ENCODE data around the gene TKTL1.
"Not testable (repeated sequence)": the region's sequence is repeated elsewhere in the genome, so short reads cannot be mapped to it uniquely, and the experiment has no call there.

GRCh38 chrX:154286406-154286805 lies 9.2 kb upstream of the TKTL1 start:
- TF ChIP-seq EZH2 (IDR thresholded peaks at IDR 0.05; ENCODE audit: low read length, missing control alignments); CTCF (conservative IDR thresholded peaks at IDR 0.05 in 1 of 2, IDR thresholded peaks at IDR 0.05 in 1 of 2; ENCODE audit: low read depth in 1 of 2, low read length in 2 of 2): not testable (repeated sequence)

All from fibroblast of lung (primary cell).